ENCODE data around the gene RALGAPB. TPM values are rescaled to one million over a fixed set of nuclear protein-coding genes. Genes with fewer than 3 reads are reported as not detected.
A peak's percentile ranks its signal among the peaks of the same experiment; 100 is the strongest.
"Not testable (repeated sequence)": the region's sequence is repeated elsewhere in the genome, so short reads cannot be mapped to it uniquely, and the experiment has no call there.

RALGAPB gene
- total RNA-seq, 1 donor from 2014 or later = 30.0 TPM

DNA sequence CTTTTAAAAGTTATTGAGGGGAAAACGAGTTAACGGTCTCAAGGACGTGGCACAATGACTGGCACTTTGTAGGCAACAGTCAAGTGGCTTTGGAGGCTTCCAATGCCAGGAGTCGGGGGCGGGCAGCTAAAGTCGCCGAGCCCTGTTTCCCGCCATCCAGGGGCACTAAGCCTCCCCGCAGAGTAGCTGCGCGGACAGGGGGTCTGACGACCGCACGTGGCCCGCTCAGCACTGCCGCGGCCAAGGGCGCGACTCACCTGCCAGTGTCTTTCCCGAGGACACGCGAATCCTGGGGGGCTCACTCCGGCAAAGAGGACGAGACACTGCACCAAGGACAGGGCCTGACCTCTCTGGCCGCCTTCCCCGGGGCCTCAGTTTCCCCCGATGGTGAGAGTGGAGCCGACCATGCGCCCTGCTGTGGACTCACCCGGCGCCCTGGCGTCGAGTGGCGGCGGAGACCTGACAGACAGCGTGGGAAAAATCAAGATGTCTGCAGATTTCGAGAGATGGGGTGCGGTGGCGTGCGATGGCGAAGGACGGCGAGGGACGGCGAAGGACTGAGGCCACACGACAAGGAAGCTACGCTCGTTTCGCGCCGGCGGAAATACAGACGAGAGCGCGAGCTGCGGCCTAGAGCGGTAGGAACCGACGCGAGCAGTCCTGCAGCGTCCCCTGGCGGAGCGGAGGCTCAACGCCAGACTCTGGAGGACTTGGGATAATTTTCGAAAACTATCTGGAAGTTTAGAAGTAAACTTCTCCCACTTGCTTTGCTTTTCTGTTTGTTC is 37.7 kb upstream of the RALGAPB start, which contains the start of gene SNHG17:
Gene SNHG17, minus strand, starts transcription at position 559 of the 785 bp plus-strand sequence.
- Mint-ChIP-seq H3K9me3 (no peaks in the 10 kb centered on the region), H3K27ac (peak within 1 kb of the TSS; percentile 93), H3K36me3 (ENCODE audit: low read depth) (peaks cover 54% of the 10 kb centered on the region), H3K27me3 (ENCODE audit: low read depth) (peaks cover 2% of the 10 kb centered on the region), H3K4me1 (ENCODE audit: low read depth) (peaks cover 24% of the 10 kb centered on the region), H3K4me3 (ENCODE audit: low read depth) (peak within 1 kb of the TSS; percentile 90)
- intact Hi-C loops (cut with micrococcal nuclease) = loop anchor here (1.0 kb wide), 2 partner anchors 11 to 37 kb away; partner anchors contain the start of gene RALGAPB
- peak; percentile 86 for DNase-seq (ENCODE audit: low spot score)

DNA sequence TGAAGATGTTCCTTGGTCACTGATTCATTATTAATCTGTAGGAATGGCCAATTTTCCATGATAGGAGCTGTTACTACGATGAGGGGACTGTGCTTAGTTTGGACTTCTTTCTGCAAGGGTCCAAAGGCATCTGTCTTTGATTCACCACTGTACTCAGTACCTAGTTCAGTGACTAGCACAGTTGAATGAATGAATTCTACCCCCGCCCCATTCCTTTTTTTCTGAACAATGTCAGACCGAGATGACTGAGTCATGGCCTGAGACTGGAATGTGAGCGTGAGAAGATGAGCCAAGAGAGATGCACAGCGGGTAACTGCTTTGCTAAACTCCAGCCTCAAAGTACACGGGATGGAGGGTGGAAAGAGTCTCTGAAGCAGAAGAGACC is 37.1 kb upstream of the RALGAPB start:
- H3K9me3 Mint-ChIP-seq = no peaks in the 10 kb centered on the region
- peaks cover 2% of the 10 kb centered on the region for H3K27me3 Mint-ChIP-seq (ENCODE audit: low read depth)
- peak overlapping the region; percentile 90 for H3K4me3 Mint-ChIP-seq (ENCODE audit: low read depth)
- H3K27ac Mint-ChIP-seq = peak overlapping the region; percentile 11
- intact Hi-C loops (cut with micrococcal nuclease) = loop anchor here (1.0 kb wide), 2 partner anchors 11 to 37 kb away; partner anchors contain the start of gene RALGAPB
- H3K4me1 Mint-ChIP-seq (ENCODE audit: low read depth) = peaks cover 24% of the 10 kb centered on the region
- peaks cover 48% of the 10 kb centered on the region for H3K36me3 Mint-ChIP-seq (ENCODE audit: low read depth)
- no peak for DNase-seq (ENCODE audit: low spot score)

DNA sequence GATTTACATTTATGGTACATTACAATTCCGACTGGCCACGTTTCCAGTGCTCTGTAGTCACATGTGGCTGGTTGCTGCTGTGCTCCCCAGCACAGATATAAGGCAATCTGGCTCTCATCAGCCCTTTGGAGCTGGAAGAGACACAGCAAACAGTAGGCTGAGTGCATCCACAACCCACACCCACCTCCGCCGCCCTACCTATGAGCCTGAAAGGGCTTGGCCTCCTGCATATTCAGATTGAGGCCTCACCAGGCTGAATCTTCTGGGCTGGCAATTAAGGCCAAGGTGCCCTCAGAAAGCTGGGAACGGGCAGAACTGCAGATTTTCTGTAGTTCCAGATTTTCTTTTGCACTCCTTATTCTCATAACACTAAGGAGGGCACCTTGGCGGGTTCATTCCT is 34.8 kb upstream of the RALGAPB start:
- Mint-ChIP-seq H3K27ac (no peak overlapping the region), H3K4me3 (ENCODE audit: low read depth) (no peak overlapping the region), H3K9me3 (no peaks in the 10 kb centered on the region), H3K27me3 (ENCODE audit: low read depth) (peaks cover 10% of the 10 kb centered on the region), H3K4me1 (ENCODE audit: low read depth) (peaks cover 4% of the 10 kb centered on the region), H3K36me3 (ENCODE audit: low read depth) (peaks cover 26% of the 10 kb centered on the region)
- no peak for DNase-seq (ENCODE audit: low spot score)
- intact Hi-C loops (cut with micrococcal nuclease) = no loop called here

DNA sequence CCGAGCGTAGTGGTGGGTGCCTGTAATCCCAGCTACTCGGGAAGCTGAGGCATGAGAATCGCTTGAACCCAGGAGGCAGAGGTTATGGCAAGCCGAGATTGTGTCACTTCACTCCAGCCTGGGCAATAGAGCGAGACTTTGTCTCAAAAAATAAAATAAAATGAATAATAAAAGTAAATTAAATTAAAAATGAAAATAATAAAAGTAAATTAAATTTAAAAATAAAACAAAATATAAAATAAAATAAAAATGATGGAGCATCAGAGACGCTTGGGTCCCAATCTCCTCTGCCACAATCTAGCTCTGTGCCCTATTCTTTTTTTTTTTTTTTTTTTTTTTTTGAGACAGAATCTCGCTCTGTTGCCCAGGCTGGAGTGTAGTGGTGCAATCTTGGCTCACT is 31.5 kb upstream of the RALGAPB start:
- H3K36me3 Mint-ChIP-seq (ENCODE audit: low read depth); H3K4me3 Mint-ChIP-seq (ENCODE audit: low read depth); H3K27ac Mint-ChIP-seq; DNase-seq (ENCODE audit: low spot score); H3K9me3 Mint-ChIP-seq; H3K4me1 Mint-ChIP-seq (ENCODE audit: low read depth); intact Hi-C loops (cut with micrococcal nuclease): not testable (repeated sequence)
- peaks cover 11% of the 10 kb centered on the region for H3K27me3 Mint-ChIP-seq (ENCODE audit: low read depth)

DNA sequence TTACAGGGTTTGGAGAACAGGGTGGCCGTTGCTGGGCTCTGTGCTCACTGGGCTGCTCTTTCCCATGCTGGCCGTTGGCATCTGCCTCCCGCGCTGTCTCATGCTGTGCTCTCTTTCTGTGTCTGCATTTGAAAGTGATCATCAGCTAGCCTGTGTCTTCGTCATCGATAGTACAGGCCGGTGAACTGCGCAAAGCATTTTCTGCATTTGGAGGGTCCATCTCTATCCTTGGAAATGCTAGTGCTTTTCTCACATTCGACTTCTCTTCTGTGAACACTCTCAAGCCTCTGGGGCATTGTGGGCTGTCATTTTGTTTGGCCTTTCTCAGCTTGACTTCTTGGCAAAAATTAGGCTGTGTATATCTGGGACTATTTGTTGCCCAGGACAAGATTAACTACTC is 30.7 kb upstream of the RALGAPB start:
- peaks cover 6% of the 10 kb centered on the region for H3K4me1 Mint-ChIP-seq (ENCODE audit: low read depth)
- no peaks in the 10 kb centered on the region for H3K36me3 Mint-ChIP-seq (ENCODE audit: low read depth)
- peaks cover 11% of the 10 kb centered on the region for H3K27me3 Mint-ChIP-seq (ENCODE audit: low read depth)
- DNase-seq (ENCODE audit: low spot score) = no peak
- H3K27ac Mint-ChIP-seq = no peak overlapping the region
- intact Hi-C loops (cut with micrococcal nuclease) = no loop called here
- no peak overlapping the region for H3K4me3 Mint-ChIP-seq (ENCODE audit: low read depth)
- no peaks in the 10 kb centered on the region for H3K9me3 Mint-ChIP-seq

DNA sequence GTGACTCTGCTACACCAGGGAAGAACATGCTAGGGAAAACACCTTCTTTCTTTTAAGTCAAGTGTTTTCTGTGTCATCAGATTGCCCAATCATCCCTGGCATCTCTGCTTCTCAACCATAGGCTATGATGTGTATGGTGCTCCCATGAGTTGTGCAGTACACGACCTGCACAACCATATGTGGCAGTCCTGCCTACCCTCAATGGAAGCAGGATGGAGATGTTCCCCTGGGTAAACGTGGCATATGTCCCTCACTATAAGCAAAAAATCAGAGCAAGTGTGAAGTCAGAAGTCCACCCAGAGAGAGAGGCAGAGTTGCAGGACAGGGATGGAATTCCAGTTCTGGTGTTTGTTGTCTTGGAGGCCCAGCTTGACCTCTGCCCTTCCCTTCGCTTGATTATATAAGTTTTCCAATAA is 27.3 kb upstream of the RALGAPB start:
- H3K9me3 Mint-ChIP-seq = no peaks in the 10 kb centered on the region
- H3K27me3 Mint-ChIP-seq (ENCODE audit: low read depth) = peaks cover 9% of the 10 kb centered on the region
- DNase-seq (ENCODE audit: low spot score) = no peak
- intact Hi-C loops (cut with micrococcal nuclease) = no loop called here
- H3K36me3 Mint-ChIP-seq (ENCODE audit: low read depth) = peaks cover 21% of the 10 kb centered on the region
- peaks cover 33% of the 10 kb centered on the region for H3K4me1 Mint-ChIP-seq (ENCODE audit: low read depth)
- H3K27ac Mint-ChIP-seq = no peak overlapping the region
- H3K4me3 Mint-ChIP-seq (ENCODE audit: low read depth) = peak overlapping the region; percentile 17

DNA sequence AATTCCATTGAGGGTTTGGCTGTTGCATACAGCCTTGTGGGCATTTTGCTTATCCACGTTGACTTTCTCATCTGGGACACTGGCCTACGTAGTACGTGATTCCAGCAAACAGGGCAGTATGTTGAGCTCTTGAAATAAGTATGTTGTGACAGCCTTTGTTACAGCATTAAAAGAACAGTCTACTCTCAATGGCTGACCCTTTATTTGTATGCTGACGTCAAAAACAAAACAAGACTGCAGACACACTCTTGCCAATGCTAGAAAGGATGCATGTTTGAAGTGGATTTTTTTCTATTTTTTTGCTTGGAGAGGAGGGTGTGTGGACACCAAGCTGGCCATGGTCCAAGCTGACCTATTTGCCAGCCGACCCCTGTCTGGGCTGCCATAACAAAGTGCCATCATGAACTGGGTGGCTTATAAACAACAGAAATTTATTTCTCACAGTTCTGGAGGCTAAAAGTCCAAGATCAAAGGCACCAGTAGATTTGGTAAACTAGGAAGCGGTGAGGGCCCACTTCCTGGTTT is 26.7 kb upstream of the RALGAPB start:
- Mint-ChIP-seq H3K4me3 (ENCODE audit: low read depth) (peak overlapping the region; percentile 74), H3K27me3 (ENCODE audit: low read depth) (peaks cover 9% of the 10 kb centered on the region), H3K4me1 (ENCODE audit: low read depth) (peaks cover 39% of the 10 kb centered on the region), H3K36me3 (ENCODE audit: low read depth) (peaks cover 26% of the 10 kb centered on the region), H3K27ac (peak overlapping the region; percentile 73), H3K9me3 (no peaks in the 10 kb centered on the region)
- intact Hi-C loops (cut with micrococcal nuclease) = loop anchor here (1.0 kb wide), 2 partner anchors 11 to 26 kb away; partner anchors contain the start of genes RALGAPB and SNHG17
- DNase-seq (ENCODE audit: low spot score) = no peak

DNA sequence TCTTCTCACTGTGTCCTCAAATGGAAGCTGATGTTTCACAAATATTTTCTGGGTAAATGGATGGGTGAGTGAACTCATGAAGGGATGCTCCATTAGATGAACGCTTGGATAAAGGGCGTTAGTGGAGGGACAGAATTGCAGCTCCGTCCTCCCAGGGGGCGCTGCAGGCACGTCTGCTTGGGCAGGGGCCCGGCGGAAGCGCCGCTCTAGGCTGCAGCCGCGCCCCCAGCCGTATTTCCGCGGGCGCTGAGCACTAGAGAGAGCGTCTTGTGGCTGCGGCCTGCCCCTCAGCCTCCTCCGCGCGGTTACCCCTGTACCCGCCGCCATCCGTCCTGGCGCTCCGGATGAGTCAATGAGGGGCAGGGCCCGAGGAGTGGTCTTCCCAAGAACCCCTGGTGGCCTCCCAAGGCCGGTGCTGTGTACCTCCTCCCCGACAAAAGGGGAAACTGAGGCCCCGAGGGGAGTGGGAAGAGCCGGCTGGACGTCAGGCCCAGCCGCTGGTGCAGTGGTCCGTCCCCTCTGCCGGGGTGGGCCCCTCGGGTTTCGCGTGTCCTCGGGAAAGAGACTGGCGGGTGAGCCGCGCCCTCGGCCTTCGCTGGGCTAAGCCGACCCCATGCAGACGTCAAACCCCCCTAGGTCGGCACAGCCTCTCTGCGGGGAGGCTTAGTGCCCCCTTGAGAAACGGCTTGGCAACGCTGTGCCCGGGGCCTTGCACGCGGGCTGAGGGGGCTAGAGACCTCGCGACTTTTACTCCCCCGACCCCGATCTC is 26.0 kb upstream of the RALGAPB start:
- Mint-ChIP-seq H3K4me3 (ENCODE audit: low read depth) (peak overlapping the region; percentile 74), H3K4me1 (ENCODE audit: low read depth) (peaks cover 41% of the 10 kb centered on the region), H3K36me3 (ENCODE audit: low read depth) (peaks cover 29% of the 10 kb centered on the region), H3K27ac (peak overlapping the region; percentile 73), H3K27me3 (ENCODE audit: low read depth) (peaks cover 9% of the 10 kb centered on the region), H3K9me3 (no peaks in the 10 kb centered on the region)
- peak; percentile 88 for DNase-seq (ENCODE audit: low spot score)
- intact Hi-C loops (cut with micrococcal nuclease) = loop anchor here (1.0 kb wide), 2 partner anchors 11 to 26 kb away; partner anchors contain the start of genes RALGAPB and SNHG17

DNA sequence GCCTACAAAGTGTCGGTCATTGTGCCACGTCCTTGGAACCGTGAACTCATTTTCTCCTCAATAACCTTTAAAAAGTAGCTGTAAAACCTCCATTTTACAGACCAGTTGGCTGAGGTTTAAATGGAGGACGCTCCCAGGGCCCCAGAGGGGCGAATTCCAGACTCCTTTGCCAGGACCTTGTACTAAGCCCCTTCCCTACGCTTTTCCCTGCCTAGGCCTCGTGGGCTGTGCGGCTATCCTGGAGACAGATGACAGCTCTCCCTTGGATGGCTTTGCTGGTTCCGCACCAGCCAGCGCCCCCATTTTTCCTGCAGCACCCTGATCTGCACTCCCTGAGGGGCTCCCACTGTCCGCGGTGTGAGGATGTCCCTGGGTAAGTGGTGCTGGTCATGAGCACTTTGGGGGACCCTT is 25.4 kb upstream of the RALGAPB start:
- H3K27me3 Mint-ChIP-seq (ENCODE audit: low read depth) = peaks cover 6% of the 10 kb centered on the region
- intact Hi-C loops (cut with micrococcal nuclease) = no loop called here
- peak overlapping the region; percentile 29 for H3K27ac Mint-ChIP-seq
- H3K9me3 Mint-ChIP-seq = no peaks in the 10 kb centered on the region
- peaks cover 32% of the 10 kb centered on the region for H3K36me3 Mint-ChIP-seq (ENCODE audit: low read depth)
- peak overlapping the region; percentile 74 for H3K4me3 Mint-ChIP-seq (ENCODE audit: low read depth)
- H3K4me1 Mint-ChIP-seq (ENCODE audit: low read depth) = peaks cover 41% of the 10 kb centered on the region
- DNase-seq (ENCODE audit: low spot score) = no peak

DNA sequence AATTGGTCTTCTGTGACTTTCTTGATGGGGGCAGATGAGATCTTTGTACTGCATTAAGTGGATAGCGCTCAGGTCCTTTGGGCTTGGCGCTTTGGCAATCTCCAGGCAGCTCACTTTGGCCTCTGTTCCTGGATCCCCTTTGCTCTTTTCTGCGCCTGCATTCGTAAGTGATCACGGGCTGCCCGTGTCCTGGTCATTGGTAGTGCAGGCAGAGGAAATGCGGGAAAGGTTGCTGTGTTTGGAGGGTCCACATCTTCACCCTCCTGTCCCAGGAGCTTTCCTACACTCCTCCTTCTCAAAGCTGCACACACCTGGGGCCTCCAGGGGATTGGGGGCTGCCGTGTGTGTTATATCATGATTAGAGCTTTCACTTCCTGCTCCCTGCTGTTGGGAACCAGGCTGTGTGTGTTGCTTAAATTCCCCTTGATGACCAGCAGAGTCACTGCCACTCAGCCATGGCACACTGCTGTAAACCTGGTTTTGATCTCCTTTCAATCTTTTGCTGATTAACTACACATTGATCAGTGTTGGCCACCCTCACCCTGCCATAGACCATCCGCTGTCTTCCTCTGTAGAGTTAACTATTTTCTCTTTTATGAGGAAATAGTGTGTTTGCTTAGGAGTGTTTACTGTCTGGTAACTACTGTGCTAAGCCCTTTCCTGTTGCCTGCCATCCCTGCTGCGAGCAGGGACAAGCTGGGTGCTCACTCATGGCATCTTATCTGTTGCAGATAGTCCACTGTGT is 24.5 kb upstream of the RALGAPB start:
- Mint-ChIP-seq H3K9me3 (no peaks in the 10 kb centered on the region), H3K36me3 (ENCODE audit: low read depth) (peaks cover 33% of the 10 kb centered on the region), H3K4me1 (ENCODE audit: low read depth) (peaks cover 41% of the 10 kb centered on the region), H3K27me3 (ENCODE audit: low read depth) (no peaks in the 10 kb centered on the region), H3K4me3 (ENCODE audit: low read depth) (peak overlapping the region; percentile 74), H3K27ac (peak overlapping the region; percentile 29)
- DNase-seq (ENCODE audit: low spot score) = no peak
- intact Hi-C loops (cut with micrococcal nuclease) = no loop called here

DNA sequence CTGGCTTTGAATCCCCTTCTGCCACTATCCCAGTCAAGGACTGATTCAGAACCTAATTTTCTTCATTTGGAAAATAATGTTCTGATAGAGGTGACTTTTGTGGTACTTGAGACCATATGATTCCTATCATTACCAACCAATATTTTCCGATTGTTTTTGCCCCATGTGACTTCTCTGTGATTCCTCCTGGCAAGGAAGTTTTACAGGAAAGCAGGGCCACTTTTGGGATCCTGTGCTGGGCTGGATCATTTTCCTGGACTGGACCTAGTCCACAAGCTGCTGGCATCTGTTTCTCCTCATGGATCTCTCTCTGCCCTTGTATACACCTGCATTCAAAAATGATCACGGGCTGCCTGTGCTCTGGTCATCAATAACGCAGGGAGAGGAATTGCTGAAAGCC is 23.6 kb upstream of the RALGAPB start:
- H3K9me3 Mint-ChIP-seq = no peaks in the 10 kb centered on the region
- DNase-seq (ENCODE audit: low spot score) = no peak
- intact Hi-C loops (cut with micrococcal nuclease) = no loop called here
- H3K27ac Mint-ChIP-seq = peak overlapping the region; percentile 18
- H3K27me3 Mint-ChIP-seq (ENCODE audit: low read depth) = no peaks in the 10 kb centered on the region
- H3K4me1 Mint-ChIP-seq (ENCODE audit: low read depth) = peaks cover 41% of the 10 kb centered on the region
- peaks cover 33% of the 10 kb centered on the region for H3K36me3 Mint-ChIP-seq (ENCODE audit: low read depth)
- no peak overlapping the region for H3K4me3 Mint-ChIP-seq (ENCODE audit: low read depth)

DNA sequence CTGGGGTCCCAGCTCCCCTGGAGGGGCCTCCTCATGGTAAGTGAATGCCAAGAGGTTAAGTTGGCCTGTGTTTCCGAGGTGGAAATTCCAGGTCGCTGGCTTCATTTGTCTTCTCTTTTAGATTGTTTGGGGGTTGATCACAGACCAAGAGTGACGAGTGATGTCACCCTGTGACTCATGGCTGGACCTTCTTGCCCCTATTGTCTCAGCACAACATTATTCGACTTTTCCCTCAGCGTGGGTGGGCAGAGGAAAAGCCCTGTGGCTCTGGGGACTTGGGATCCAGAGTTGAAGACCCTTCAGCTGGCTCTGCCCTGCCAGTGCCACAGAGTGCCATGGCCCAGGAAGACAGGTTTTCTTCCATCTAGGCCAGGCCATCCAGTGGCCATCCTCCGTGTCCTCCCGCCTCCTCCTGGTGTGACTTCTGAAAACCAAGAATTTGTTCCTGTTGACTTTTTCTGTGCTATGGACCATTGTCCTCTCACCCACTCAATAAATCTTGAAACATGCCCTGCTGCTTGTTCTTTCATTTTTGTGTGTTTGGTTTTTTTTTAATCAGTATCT is 22.1 kb upstream of the RALGAPB start:
- H3K9me3 Mint-ChIP-seq = no peaks in the 10 kb centered on the region
- no peaks in the 10 kb centered on the region for H3K27me3 Mint-ChIP-seq (ENCODE audit: low read depth)
- no peak overlapping the region for H3K4me3 Mint-ChIP-seq (ENCODE audit: low read depth)
- peaks cover 33% of the 10 kb centered on the region for H3K36me3 Mint-ChIP-seq (ENCODE audit: low read depth)
- peaks cover 41% of the 10 kb centered on the region for H3K4me1 Mint-ChIP-seq (ENCODE audit: low read depth)
- H3K27ac Mint-ChIP-seq = peak overlapping the region; percentile 18
- no peak for DNase-seq (ENCODE audit: low spot score)
- intact Hi-C loops (cut with micrococcal nuclease) = no loop called here
